GM19099 (cell line): Measurements from ENCODE around the gene WDR7.

Source experiments
- POLR2A ChIP-seq: IDR thresholded peaks from 3 replicates; pipeline ENCODE4 v1.6.1; 2011; ENCODE audit warnings: low read depth; ENCODE audit not compliant: insufficient read length; ENCODE audit errors: extremely low read depth

WDR7 gene

GRCh38 chr18:57080479-57080878 lies 429.3 kb downstream of the WDR7 start:
- no peak for TF ChIP-seq POLR2A

DNA sequence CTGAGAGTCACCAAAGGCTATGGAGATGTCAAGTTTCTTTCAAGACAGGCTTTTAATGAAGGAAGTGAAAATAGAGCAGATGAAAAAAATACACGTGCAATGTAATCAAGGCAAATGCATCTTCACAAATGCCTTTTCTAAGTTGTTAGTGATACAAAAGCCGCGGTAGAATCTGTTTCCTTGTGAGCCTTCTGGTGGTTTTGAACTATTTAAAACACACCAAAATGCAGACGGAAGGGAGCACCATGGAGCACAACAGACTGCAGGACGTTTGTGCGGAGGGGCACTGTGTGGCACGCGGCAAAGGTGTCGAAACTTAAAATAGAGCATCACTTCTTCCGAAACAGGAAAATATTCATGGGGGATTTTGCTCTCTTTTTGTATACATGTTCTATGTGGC lies 430.7 kb downstream of the WDR7 start:
- TF ChIP-seq POLR2A = no peak

- TF ChIP-seq POLR2A = no peak
Observed at GRCh38 chr18:57083485-57083884, 432.3 kb downstream of the WDR7 start.

GRCh38 chr18:57084331-57085271 lies 433.4 kb downstream of the WDR7 start:
- TF ChIP-seq POLR2A = peak; percentile 30

DNA sequence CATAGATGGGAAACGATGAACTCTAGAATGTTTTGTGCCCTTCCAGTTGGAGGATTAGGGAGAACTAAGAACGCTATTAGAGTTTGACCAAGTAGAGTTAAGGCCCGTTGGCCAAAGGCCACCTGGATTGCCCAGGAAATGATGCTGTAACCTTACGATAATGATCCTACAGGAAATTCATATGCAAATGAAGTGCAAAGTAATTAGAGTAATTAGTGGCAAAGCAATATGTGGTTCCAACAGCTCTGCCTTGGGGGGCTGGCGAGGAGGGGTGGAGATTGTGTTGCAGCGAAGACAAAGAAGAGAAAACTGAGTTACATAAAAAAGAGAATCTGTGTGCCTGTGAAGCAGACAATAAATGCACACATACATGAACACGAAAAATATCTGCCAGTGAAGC lies 434.2 kb downstream of the WDR7 start:
- TF ChIP-seq POLR2A = no peak

GRCh38 chr18:57086163-57086562 lies 435.0 kb downstream of the WDR7 start:
- no peak for TF ChIP-seq POLR2A
